ENCODE data around the gene C19orf33.

DNA sequence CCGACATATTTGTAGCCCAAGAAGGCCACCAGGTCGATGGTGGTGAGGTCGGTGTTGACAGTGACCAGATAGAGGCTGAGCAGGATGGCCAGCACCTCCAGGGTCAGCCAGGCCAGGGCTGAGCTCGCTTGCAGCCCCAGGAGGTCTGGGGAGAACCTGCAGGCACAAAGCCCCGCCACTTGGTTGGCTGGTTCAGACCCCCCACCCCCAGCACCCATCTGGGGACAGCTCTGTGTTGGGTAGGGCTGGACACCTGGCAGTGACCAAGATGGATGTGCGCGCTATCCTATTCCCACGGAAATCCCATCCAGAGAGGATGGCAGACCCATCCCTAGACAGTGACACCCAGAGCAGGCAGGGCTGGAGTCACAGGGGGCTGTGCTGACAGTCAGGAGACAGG lies 3.5 kb downstream of the C19orf33 start:
- TF ChIP-seq, protein P1, sequence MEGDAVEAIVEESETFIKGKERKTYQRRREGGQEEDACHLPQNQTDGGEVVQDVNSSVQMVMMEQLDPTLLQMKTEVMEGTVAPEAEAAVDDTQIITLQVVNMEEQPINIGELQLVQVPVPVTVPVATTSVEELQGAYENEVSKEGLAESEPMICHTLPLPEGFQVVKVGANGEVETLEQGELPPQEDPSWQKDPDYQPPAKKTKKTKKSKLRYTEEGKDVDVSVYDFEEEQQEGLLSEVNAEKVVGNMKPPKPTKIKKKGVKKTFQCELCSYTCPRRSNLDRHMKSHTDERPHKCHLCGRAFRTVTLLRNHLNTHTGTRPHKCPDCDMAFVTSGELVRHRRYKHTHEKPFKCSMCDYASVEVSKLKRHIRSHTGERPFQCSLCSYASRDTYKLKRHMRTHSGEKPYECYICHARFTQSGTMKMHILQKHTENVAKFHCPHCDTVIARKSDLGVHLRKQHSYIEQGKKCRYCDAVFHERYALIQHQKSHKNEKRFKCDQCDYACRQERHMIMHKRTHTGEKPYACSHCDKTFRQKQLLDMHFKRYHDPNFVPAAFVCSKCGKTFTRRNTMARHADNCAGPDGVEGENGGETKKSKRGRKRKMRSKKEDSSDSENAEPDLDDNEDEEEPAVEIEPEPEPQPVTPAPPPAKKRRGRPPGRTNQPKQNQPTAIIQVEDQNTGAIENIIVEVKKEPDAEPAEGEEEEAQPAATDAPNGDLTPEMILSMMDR (conservative IDR thresholded peaks at IDR 0.05; ENCODE audit: low read length), result no peak
- TF ChIP-seq EZH2phosphoT487 (IDR thresholded peaks at IDR 0.05; ENCODE audit: borderline replicate concordance), result no peak
